ENCODE data around the gene MLEC. TPM values are rescaled to one million over a fixed set of nuclear protein-coding genes. Genes with fewer than 3 reads are reported as not detected.

The MLEC gene
- total RNA-seq, 1 donor from 2014 or later, result 47.5 TPM

- intact Hi-C loops (cut with DNase I), result no loop called here
- Histone ChIP-seq H3K4me1 (no peaks in the 10 kb centered on the region), H3K27ac (no peak overlapping the region), H3K27me3 (no peaks in the 10 kb centered on the region), H3K36me3 (peaks cover 56 to 74% of the 10 kb centered on the region in 2 donors), H3K9me3 (no peaks in the 10 kb centered on the region), H3K4me3 (no peak overlapping the region)
- TF ChIP-seq, protein P1, sequence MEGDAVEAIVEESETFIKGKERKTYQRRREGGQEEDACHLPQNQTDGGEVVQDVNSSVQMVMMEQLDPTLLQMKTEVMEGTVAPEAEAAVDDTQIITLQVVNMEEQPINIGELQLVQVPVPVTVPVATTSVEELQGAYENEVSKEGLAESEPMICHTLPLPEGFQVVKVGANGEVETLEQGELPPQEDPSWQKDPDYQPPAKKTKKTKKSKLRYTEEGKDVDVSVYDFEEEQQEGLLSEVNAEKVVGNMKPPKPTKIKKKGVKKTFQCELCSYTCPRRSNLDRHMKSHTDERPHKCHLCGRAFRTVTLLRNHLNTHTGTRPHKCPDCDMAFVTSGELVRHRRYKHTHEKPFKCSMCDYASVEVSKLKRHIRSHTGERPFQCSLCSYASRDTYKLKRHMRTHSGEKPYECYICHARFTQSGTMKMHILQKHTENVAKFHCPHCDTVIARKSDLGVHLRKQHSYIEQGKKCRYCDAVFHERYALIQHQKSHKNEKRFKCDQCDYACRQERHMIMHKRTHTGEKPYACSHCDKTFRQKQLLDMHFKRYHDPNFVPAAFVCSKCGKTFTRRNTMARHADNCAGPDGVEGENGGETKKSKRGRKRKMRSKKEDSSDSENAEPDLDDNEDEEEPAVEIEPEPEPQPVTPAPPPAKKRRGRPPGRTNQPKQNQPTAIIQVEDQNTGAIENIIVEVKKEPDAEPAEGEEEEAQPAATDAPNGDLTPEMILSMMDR (IDR thresholded peaks at IDR 0.05), result no peak
- no peak for DNase-seq (ENCODE audit: low spot score in 2 of 2)
Measured at GRCh38 chr12:120696626-120697025, 9.7 kb downstream of the MLEC start.

GRCh38 chr12:120697344-120697743 lies 10.4 kb downstream of the MLEC start:
- Histone ChIP-seq H3K4me3 (no peak overlapping the region), H3K27me3 (no peaks in the 10 kb centered on the region), H3K4me1 (no peaks in the 10 kb centered on the region), H3K9me3 (no peaks in the 10 kb centered on the region), H3K27ac (no peak overlapping the region), H3K36me3 (peaks cover 56 to 75% of the 10 kb centered on the region in 2 donors)
- no peak for DNase-seq (ENCODE audit: low spot score in 2 of 2)
- TF ChIP-seq, protein P1 (IDR thresholded peaks at IDR 0.05), result no peak
- intact Hi-C loops (cut with DNase I), result no loop called here

GRCh38 chr12:120698665-120699064 lies 11.7 kb downstream of the MLEC start:
- TF ChIP-seq, protein P1 (IDR thresholded peaks at IDR 0.05), result no peak
- Histone ChIP-seq H3K27ac (no peak overlapping the region), H3K4me1 (no peaks in the 10 kb centered on the region), H3K9me3 (no peaks in the 10 kb centered on the region), H3K27me3 (no peaks in the 10 kb centered on the region), H3K4me3 (no peak overlapping the region), H3K36me3 (peaks cover 54 to 87% of the 10 kb centered on the region in 2 donors)
- intact Hi-C loops (cut with DNase I), result no loop called here
- no peak for DNase-seq (ENCODE audit: low spot score in 2 of 2)

DNA sequence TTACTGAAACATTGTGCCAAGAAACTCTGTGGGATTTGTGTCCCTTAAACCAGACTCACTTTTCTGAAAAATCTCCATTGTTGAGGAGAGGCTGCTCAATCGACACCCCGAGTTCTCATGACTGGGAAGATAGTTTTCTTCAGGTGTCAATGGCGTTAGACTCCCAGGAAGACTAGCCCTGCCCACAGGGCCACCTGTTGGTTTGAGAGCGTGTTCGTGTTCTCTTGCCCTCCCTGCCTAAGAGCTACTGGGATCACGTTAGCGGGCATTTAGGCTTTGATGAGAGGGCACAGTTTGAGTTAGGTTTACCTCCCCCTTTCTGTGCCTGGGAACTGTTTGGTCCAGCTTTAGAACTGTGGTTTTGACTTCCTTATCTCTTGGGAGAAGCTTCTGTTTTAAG lies 12.6 kb downstream of the MLEC start:
- peaks cover 47 to 80% of the 10 kb centered on the region in 2 donors for H3K36me3 ChIP-seq
- TF ChIP-seq, protein P1 (IDR thresholded peaks at IDR 0.05), result no peak
- H3K9me3 ChIP-seq, result no peaks in the 10 kb centered on the region
- no peak overlapping the region for H3K27ac ChIP-seq
- intact Hi-C loops (cut with DNase I), result no loop called here
- DNase-seq (ENCODE audit: low spot score in 2 of 2), result no peak
- H3K27me3 ChIP-seq, result no peaks in the 10 kb centered on the region
- no peaks in the 10 kb centered on the region for H3K4me1 ChIP-seq
- no peak overlapping the region for H3K4me3 ChIP-seq

DNA sequence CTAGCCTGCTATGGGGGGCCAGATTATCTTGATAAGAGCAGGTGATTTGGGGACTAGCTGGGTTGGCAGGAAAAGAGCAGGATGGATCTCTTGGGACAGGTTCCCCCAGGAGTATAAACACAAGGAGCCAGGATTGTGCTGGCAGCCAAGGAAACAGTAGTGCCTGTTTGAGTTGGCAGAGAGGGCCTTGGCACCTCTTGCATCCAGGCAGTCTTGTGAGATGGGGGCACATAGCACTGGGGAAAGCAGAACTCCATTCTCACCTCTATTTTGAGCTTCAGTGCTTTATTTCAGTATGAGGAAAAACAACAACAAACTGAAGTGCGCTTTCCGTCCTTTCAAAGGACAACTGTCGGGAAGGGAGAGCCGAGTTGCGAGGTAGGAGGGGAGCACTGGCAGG lies 13.9 kb downstream of the MLEC start:
- peaks cover 34 to 70% of the 10 kb centered on the region in 2 donors for H3K36me3 ChIP-seq
- H3K4me1 ChIP-seq, result no peaks in the 10 kb centered on the region
- no peaks in the 10 kb centered on the region for H3K27me3 ChIP-seq
- TF ChIP-seq, protein P1 (IDR thresholded peaks at IDR 0.05), result no peak
- H3K27ac ChIP-seq, result no peak overlapping the region
- H3K4me3 ChIP-seq, result no peak overlapping the region
- intact Hi-C loops (cut with DNase I), result no loop called here
- no peaks in the 10 kb centered on the region for H3K9me3 ChIP-seq
- DNase-seq (ENCODE audit: low spot score in 2 of 2), result no peak

DNA sequence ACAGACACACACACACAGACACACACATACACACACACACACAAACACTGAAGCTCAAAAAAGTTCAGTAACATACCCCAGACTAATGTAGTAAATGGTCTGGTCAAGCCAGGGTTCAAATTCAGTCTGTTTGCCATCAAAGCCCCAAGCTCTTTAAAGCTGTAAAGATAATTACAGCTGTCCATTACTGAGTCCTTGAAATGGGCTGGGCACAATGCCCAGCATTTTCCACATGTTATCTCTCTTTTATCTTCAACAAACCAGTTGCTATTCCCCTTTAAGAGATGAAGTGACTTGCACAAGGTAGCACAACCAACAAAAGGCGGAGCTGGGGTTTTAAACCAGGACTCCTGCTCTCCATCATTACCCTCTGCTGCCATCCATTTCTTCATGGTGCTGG lies 15.7 kb downstream of the MLEC start:
- H3K36me3 ChIP-seq, result peaks cover 25 to 52% of the 10 kb centered on the region in 2 donors
- H3K9me3 ChIP-seq, result no peaks in the 10 kb centered on the region
- intact Hi-C loops (cut with DNase I), result no loop called here
- no peak overlapping the region for H3K4me3 ChIP-seq
- H3K27ac ChIP-seq, result no peak overlapping the region
- no peaks in the 10 kb centered on the region for H3K27me3 ChIP-seq
- no peaks in the 10 kb centered on the region for H3K4me1 ChIP-seq
- TF ChIP-seq, protein P1 (IDR thresholded peaks at IDR 0.05), result no peak
- DNase-seq (ENCODE audit: low spot score in 2 of 2), result no peak

Data from ascending aorta (tissue), 2 donors.